Mesangial cell (primary cell): ENCODE data around the gene KLHL34. TPM values are rescaled to one million over a fixed set of nuclear protein-coding genes. Genes with fewer than 3 reads are reported as not detected.

Experiments used
- total RNA-seq: library from RNA; depleted of rRNA; stranded (reverse); fragments of >200 nt; gene quantifications from 2 replicates; pipeline ENCODE4 v1.2.3, GENCODE V29; 2015

The KLHL34 gene
- under 0.01 TPM in 1 of 2 replicates, not detected in the other for total RNA-seq

GRCh38 chrX:21658152-21658737 lies at the start of gene KLHL34:
Gene KLHL34 (minus strand): TSS chrX:21658330. CDS start chrX:21657788, 542 bp downstream.

Other genes with a start within 250 kb of the KLHL34 start
- gene SMPX, start 99.8 kb upstream of the KLHL34 start, total RNA-seq, result not detected in 2 replicates
- 8.3 and 10.4 TPM in 2 replicates for gene MBTPS2, start 181.3 kb upstream of the KLHL34 start, total RNA-seq
- gene YY2, start 197.7 kb upstream of the KLHL34 start, total RNA-seq, result 1.4 and 1.8 TPM in 2 replicates